ENCODE data around the gene CFAP46.

DNA sequence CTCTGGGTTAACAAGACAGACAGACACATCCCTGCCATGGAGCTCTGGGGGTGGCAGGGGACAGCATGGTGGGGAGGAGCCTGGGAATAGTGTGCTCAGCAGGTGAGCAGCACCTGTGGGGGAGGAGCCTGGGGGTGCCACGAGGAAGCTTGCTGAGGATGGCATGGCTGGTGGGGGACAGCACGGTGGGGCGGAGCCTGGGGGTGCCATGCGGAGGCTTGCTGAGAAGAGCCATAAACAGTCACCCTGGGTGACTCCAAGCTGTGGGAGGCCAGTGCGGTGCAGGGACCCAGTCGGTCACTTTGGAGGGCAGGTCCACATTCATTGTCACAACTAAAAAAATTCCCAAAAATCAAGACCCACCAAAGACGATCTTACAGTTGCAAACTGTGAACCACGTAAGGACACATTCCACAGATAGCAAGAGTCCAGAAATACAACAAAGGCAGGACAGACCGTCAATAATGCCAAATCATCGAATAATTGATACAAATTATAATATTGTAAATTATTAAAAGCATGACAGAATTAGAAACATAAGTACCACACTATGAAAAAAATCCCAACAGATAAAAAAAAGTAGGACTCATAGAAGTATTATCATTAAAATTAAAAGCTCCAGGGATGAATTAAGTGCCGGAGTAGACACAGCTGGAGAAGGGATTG lies 180.8 kb downstream of the CFAP46 start:
- TF ChIP-seq, protein P1, sequence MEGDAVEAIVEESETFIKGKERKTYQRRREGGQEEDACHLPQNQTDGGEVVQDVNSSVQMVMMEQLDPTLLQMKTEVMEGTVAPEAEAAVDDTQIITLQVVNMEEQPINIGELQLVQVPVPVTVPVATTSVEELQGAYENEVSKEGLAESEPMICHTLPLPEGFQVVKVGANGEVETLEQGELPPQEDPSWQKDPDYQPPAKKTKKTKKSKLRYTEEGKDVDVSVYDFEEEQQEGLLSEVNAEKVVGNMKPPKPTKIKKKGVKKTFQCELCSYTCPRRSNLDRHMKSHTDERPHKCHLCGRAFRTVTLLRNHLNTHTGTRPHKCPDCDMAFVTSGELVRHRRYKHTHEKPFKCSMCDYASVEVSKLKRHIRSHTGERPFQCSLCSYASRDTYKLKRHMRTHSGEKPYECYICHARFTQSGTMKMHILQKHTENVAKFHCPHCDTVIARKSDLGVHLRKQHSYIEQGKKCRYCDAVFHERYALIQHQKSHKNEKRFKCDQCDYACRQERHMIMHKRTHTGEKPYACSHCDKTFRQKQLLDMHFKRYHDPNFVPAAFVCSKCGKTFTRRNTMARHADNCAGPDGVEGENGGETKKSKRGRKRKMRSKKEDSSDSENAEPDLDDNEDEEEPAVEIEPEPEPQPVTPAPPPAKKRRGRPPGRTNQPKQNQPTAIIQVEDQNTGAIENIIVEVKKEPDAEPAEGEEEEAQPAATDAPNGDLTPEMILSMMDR (conservative IDR thresholded peaks at IDR 0.05 in 1 of 2, IDR thresholded peaks at IDR 0.05 in 1 of 2; ENCODE audit: extremely low read depth in 1 of 2, insufficient read depth in 1 of 2, low read depth in 1 of 2, low read length in 2 of 2) = no peak
- no peak for TF ChIP-seq EZH2 (IDR thresholded peaks at IDR 0.05; ENCODE audit: borderline replicate concordance, low read length)
